IPS-18c (cell line): ENCODE results near the gene ZNF672.
A peak's percentile ranks its signal among the peaks of the same experiment; 100 is the strongest.

Experiments used
- H3K4me3 ChIP-seq: 2 replicates; pipeline ENCODE4 v1.7.0; 2013; ENCODE audit warnings: low read depth, mild to moderate bottlenecking, low read length, moderate library complexity; ENCODE audit not compliant: insufficient read depth
- H3K9me3 ChIP-seq: one replicate; pipeline ENCODE4 v1.6.1; 2013; ENCODE audit warnings: mild to moderate bottlenecking, low read length, moderate library complexity; ENCODE audit not compliant: control insufficient read depth, insufficient read depth

Gene ZNF672

GRCh38 chr1:248847181-248847955, 9.3 kb downstream of the ZNF672 start:
- no peak overlapping the region for H3K4me3 ChIP-seq
- H3K9me3 ChIP-seq = no peaks in the 10 kb centered on the region

GRCh38 chr1:248847956-248848561, 10.0 kb downstream of the ZNF672 start:
- Histone ChIP-seq H3K4me3 (no peak overlapping the region), H3K9me3 (no peaks in the 10 kb centered on the region)

- Histone ChIP-seq H3K9me3 (peaks cover 2% of the 10 kb centered on the region), H3K4me3 (no peak overlapping the region)
Observed at GRCh38 chr1:248848602-248849001, 10.6 kb downstream of the ZNF672 start.

- H3K4me3 ChIP-seq = no peak overlapping the region
- peaks cover 2% of the 10 kb centered on the region for H3K9me3 ChIP-seq
Observed at GRCh38 chr1:248849152-248849551, 11.1 kb downstream of the ZNF672 start.

- Histone ChIP-seq H3K9me3 (peaks cover 2% of the 10 kb centered on the region), H3K4me3 (no peak overlapping the region)
Observed at GRCh38 chr1:248849637-248850036, 11.6 kb downstream of the ZNF672 start.

GRCh38 chr1:248850124-248850523, 12.1 kb downstream of the ZNF672 start:
- Histone ChIP-seq H3K9me3 (peaks cover 2% of the 10 kb centered on the region), H3K4me3 (no peak overlapping the region)

- no peak overlapping the region for H3K4me3 ChIP-seq
- peaks cover 2% of the 10 kb centered on the region for H3K9me3 ChIP-seq
Observed at GRCh38 chr1:248850536-248851251, 12.7 kb downstream of the ZNF672 start.

GRCh38 chr1:248851390-248851789, 13.4 kb downstream of the ZNF672 start:
- Histone ChIP-seq H3K9me3 (peaks cover 2% of the 10 kb centered on the region), H3K4me3 (no peak overlapping the region)

GRCh38 chr1:248852481-248853405, 14.7 kb downstream of the ZNF672 start:
- Histone ChIP-seq H3K9me3 (peaks cover 2% of the 10 kb centered on the region), H3K4me3 (no peak overlapping the region)

GRCh38 chr1:248853663-248854375, 15.8 kb downstream of the ZNF672 start:
- H3K4me3 ChIP-seq = no peak overlapping the region
- H3K9me3 ChIP-seq = peaks cover 2% of the 10 kb centered on the region

GRCh38 chr1:248855580-248855979, 17.6 kb downstream of the ZNF672 start:
- Histone ChIP-seq H3K4me3 (no peak overlapping the region), H3K9me3 (peaks cover 2% of the 10 kb centered on the region)

GRCh38 chr1:248856176-248856575, 18.2 kb downstream of the ZNF672 start:
- Histone ChIP-seq H3K9me3 (peaks cover 2% of the 10 kb centered on the region), H3K4me3 (no peak overlapping the region)

GRCh38 chr1:248857201-248857600, 19.2 kb downstream of the ZNF672 start:
- Histone ChIP-seq H3K4me3 (peak overlapping the region; percentile 74; the same call in 1 of the 2 replicates), H3K9me3 (peaks cover 2% of the 10 kb centered on the region)

- peaks cover 2% of the 10 kb centered on the region for H3K9me3 ChIP-seq
- peak overlapping the region; percentile 74 for H3K4me3 ChIP-seq
Observed at GRCh38 chr1:248857749-248858095, 19.7 kb downstream of the ZNF672 start.

GRCh38 chr1:248858096-248858890, 20.3 kb downstream of the ZNF672 start:
- H3K4me3 ChIP-seq = peak overlapping the region; percentile 74
- H3K9me3 ChIP-seq = peaks cover 2% of the 10 kb centered on the region
